Thyroid gland (tissue), 4 donors: ENCODE measurements around the gene REXO4.

Source experiments
- POLR2A ChIP-seq, 2 donors: fragments of 450-650 bp; IDR thresholded peaks; one replicate each; pipeline ENCODE4 v1.6.1; 2017; ENCODE audit warnings: antibody characterized with exemption in 2 of 2, mild to moderate bottlenecking in 2 of 2, moderate library complexity in 1 of 2
- TF ChIP-seq, protein P1 (sequence below), 6 experiments: fragments of 200-600 bp in 3 of 6; fragments of 450-650 bp in 3 of 6; sonication (generic) in 3 of 6; IDR thresholded peaks; one replicate each; pipeline ENCODE4 v1.5.1; 2016 to 2019; ENCODE audit warnings: antibody characterized with exemption in 6 of 6, mild to moderate bottlenecking in 2 of 6, inconsistent platforms in 1 of 6, moderate library complexity in 1 of 6

- TF ChIP-seq, protein P1, sequence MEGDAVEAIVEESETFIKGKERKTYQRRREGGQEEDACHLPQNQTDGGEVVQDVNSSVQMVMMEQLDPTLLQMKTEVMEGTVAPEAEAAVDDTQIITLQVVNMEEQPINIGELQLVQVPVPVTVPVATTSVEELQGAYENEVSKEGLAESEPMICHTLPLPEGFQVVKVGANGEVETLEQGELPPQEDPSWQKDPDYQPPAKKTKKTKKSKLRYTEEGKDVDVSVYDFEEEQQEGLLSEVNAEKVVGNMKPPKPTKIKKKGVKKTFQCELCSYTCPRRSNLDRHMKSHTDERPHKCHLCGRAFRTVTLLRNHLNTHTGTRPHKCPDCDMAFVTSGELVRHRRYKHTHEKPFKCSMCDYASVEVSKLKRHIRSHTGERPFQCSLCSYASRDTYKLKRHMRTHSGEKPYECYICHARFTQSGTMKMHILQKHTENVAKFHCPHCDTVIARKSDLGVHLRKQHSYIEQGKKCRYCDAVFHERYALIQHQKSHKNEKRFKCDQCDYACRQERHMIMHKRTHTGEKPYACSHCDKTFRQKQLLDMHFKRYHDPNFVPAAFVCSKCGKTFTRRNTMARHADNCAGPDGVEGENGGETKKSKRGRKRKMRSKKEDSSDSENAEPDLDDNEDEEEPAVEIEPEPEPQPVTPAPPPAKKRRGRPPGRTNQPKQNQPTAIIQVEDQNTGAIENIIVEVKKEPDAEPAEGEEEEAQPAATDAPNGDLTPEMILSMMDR (IDR thresholded peaks at IDR 0.05): peak in 4 of 6 experiments; percentile 17 to 36 (median 23)
- no peak for TF ChIP-seq POLR2A (IDR thresholded peaks at IDR 0.05)
These were observed 31.9 kb upstream of the REXO4 start for GRCh38 chr9:133449760-133450159.
